Measurements from ENCODE around the gene CARMIL3.
"Not testable (repeated sequence)": the region's sequence is repeated elsewhere in the genome, so short reads cannot be mapped to it uniquely, and the experiment has no call there.

Gene CARMIL3

GRCh38 chr14:24051789-24052655 lies at the start of gene CARMIL3:
TSS of gene CARMIL3 (plus strand) at chr14:24052009. CDS start at chr14:24052154, 145 bp downstream.
- no peak for FAIRE-seq
- no peak for DNase-seq (ENCODE audit: low spot score)

- FAIRE-seq; DNase-seq (ENCODE audit: low spot score): not testable (repeated sequence)
Measured at GRCh38 chr14:24006471-24006816, 45.4 kb upstream of the CARMIL3 start.

- DNase-seq (ENCODE audit: low spot score); FAIRE-seq: not testable (repeated sequence)
Measured at GRCh38 chr14:24006817-24007652, 44.8 kb upstream of the CARMIL3 start.

- DNase-seq (ENCODE audit: low spot score) (no peak), FAIRE-seq (no peak)
Measured at GRCh38 chr14:24011051-24011450, 40.8 kb upstream of the CARMIL3 start.

- FAIRE-seq, result not testable (repeated sequence)
Measured at GRCh38 chr14:24012726-24013273, 39.0 kb upstream of the CARMIL3 start.

GRCh38 chr14:24013654-24014514 lies 37.9 kb upstream of the CARMIL3 start:
- DNase-seq (ENCODE audit: low spot score), result peak; percentile 34
- no peak for FAIRE-seq

More at GRCh38 chr14:24012726-24013273, 39.0 kb upstream of the CARMIL3 start:
- not testable (repeated sequence) for DNase-seq (ENCODE audit: low spot score)

- FAIRE-seq; DNase-seq (ENCODE audit: low spot score): not testable (repeated sequence)
Measured at GRCh38 chr14:24015745-24016144, 36.1 kb upstream of the CARMIL3 start.

GRCh38 chr14:24018978-24019377 lies 32.8 kb upstream of the CARMIL3 start:
- not testable (repeated sequence) for FAIRE-seq

GRCh38 chr14:24019944-24020343 lies 31.9 kb upstream of the CARMIL3 start:
- DNase-seq (ENCODE audit: low spot score); FAIRE-seq: not testable (repeated sequence)

More at GRCh38 chr14:24018978-24019377, 32.8 kb upstream of the CARMIL3 start:
- not testable (repeated sequence) for DNase-seq (ENCODE audit: low spot score)

GRCh38 chr14:24020520-24020919 lies 31.3 kb upstream of the CARMIL3 start:
- FAIRE-seq; DNase-seq (ENCODE audit: low spot score): not testable (repeated sequence)

GRCh38 chr14:24024939-24025418 lies 26.8 kb upstream of the CARMIL3 start:
- DNase-seq (ENCODE audit: low spot score); FAIRE-seq: not testable (repeated sequence)

GRCh38 chr14:24029687-24030086 lies 22.1 kb upstream of the CARMIL3 start:
- DNase-seq (ENCODE audit: low spot score); FAIRE-seq: not testable (repeated sequence)

- not testable (repeated sequence) for FAIRE-seq; DNase-seq (ENCODE audit: low spot score)
Measured at GRCh38 chr14:24031331-24031730, 20.5 kb upstream of the CARMIL3 start.

- DNase-seq (ENCODE audit: low spot score) (no peak), FAIRE-seq (no peak)
Measured at GRCh38 chr14:24032727-24033418, 18.9 kb upstream of the CARMIL3 start.

GRCh38 chr14:24035769-24036168 lies 16.0 kb upstream of the CARMIL3 start:
- not testable (repeated sequence) for DNase-seq (ENCODE audit: low spot score); FAIRE-seq

GRCh38 chr14:24036169-24036962 lies 15.4 kb upstream of the CARMIL3 start:
- DNase-seq (ENCODE audit: low spot score) (peak; percentile 26), FAIRE-seq (no peak)

GRCh38 chr14:24036963-24037657 lies 14.7 kb upstream of the CARMIL3 start:
- DNase-seq (ENCODE audit: low spot score); FAIRE-seq: not testable (repeated sequence)

- FAIRE-seq, result no peak
- no peak for DNase-seq (ENCODE audit: low spot score)
Measured at GRCh38 chr14:24037658-24038037, 14.2 kb upstream of the CARMIL3 start.

All from RCC 7860 (cell line).